Rectal smooth muscle tissue (tissue), 1 donor: ENCODE results near the gene TM4SF5.

Experiments used
- H3K27ac ChIP-seq: one replicate; pipeline ENCODE4 v1.7.0; 2013; ENCODE audit warnings: low read depth, low read length, inconsistent platforms
- H3K27me3 ChIP-seq: one replicate; pipeline ENCODE4 v1.7.0; 2013; ENCODE audit warnings: low read length; ENCODE audit not compliant: control insufficient read depth, insufficient read depth
- H3K36me3 ChIP-seq: one replicate; pipeline ENCODE4 v1.7.0; 2013; ENCODE audit warnings: low read length; ENCODE audit not compliant: control insufficient read depth, insufficient read depth
- H3K4me1 ChIP-seq: one replicate; pipeline ENCODE4 v1.7.0; 2013; ENCODE audit warnings: low read length; ENCODE audit not compliant: control insufficient read depth, insufficient read depth
- H3K4me3 ChIP-seq: one replicate; pipeline ENCODE4 v1.7.0; 2013; ENCODE audit warnings: low read length
- H3K9ac ChIP-seq: one replicate; pipeline ENCODE4 v1.7.0; 2013; ENCODE audit warnings: low read length

TM4SF5 gene

GRCh38 chr17:4771519-4772234, at the start of gene TM4SF5:
Gene TM4SF5, plus strand, starts transcription at chr17:4771886. Its CDS starts 37 bp downstream, at chr17:4771923.
- Histone ChIP-seq H3K9ac (no peak within 1 kb of the TSS), H3K36me3 (no peaks in the 10 kb centered on the region), H3K4me3 (no peak within 1 kb of the TSS), H3K4me1 (no peaks in the 10 kb centered on the region), H3K27ac (no peak within 1 kb of the TSS), H3K27me3 (no peaks in the 10 kb centered on the region)

GRCh38 chr17:4722678-4723240, 48.9 kb upstream of the TM4SF5 start:
- Histone ChIP-seq H3K27ac (no peak overlapping the region), H3K27me3 (no peaks in the 10 kb centered on the region), H3K4me3 (no peak overlapping the region), H3K4me1 (no peaks in the 10 kb centered on the region), H3K9ac (no peak overlapping the region), H3K36me3 (peaks cover 4% of the 10 kb centered on the region)

GRCh38 chr17:4724650-4725049, 47.0 kb upstream of the TM4SF5 start:
- no peak overlapping the region for H3K9ac ChIP-seq
- H3K27ac ChIP-seq = no peak overlapping the region
- H3K4me1 ChIP-seq = no peaks in the 10 kb centered on the region
- H3K4me3 ChIP-seq = no peak overlapping the region
- peaks cover 3% of the 10 kb centered on the region for H3K36me3 ChIP-seq
- no peaks in the 10 kb centered on the region for H3K27me3 ChIP-seq

DNA sequence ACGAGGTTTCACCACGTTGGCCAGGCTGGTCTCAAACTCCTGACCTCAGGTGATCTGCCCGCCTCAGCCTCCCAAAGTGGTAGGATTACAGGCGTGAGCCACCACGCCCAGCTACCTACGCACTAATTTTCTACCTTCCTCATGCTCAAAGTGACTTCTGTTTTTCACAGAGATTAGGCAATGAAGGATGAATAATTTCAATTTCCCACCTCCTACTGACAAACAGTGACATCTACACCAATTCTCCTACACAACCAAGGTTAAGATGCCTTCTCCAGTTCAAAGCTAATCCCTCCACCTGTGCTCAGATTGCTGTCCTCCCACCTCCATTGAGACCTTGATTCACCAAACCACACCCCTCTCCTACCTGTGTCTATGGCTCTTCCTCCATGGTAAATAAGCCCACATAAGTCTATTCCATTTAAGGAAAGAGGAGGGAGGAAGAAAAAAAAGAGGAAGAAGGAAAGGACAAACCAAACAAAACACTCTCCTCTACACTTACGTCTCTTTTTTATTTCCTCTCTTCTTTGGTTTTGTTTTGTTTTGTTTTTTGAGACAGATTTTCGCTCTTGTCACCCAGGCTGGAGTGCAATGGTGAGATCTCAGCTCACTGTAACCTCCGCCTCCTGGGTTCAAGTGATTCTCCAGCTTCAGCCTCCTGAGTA, 45.9 kb upstream of the TM4SF5 start:
- Histone ChIP-seq H3K27me3 (no peaks in the 10 kb centered on the region), H3K4me1 (no peaks in the 10 kb centered on the region), H3K4me3 (no peak overlapping the region), H3K36me3 (no peaks in the 10 kb centered on the region), H3K9ac (no peak overlapping the region), H3K27ac (no peak overlapping the region)

GRCh38 chr17:4728124-4728523, 43.6 kb upstream of the TM4SF5 start:
- no peak overlapping the region for H3K9ac ChIP-seq
- no peaks in the 10 kb centered on the region for H3K27me3 ChIP-seq
- no peaks in the 10 kb centered on the region for H3K36me3 ChIP-seq
- no peaks in the 10 kb centered on the region for H3K4me1 ChIP-seq
- no peak overlapping the region for H3K27ac ChIP-seq
- H3K4me3 ChIP-seq = no peak overlapping the region

DNA sequence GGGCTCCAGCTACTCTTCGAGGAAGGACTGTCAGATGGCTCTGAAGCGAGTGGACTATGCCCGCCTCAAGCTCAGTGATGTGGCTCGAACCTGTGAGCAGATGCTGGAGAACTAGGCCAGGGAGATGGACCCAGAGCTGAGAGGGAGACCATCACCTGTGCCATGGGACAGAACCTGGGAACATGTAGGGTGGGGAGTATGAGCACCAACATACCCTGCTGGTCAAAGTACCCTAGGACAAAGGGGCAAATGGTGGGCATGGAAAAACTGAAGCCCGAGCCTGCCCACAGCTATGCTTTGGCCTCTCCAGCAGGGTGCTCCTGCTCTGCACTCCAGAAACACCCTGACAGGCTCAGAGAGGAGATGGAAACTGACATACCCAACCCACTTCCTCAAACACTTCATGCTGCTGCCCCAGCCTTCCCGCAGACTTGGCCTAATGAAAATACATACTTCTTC, 38.6 kb upstream of the TM4SF5 start:
- H3K4me1 ChIP-seq = no peaks in the 10 kb centered on the region
- H3K9ac ChIP-seq = no peak overlapping the region
- H3K4me3 ChIP-seq = no peak overlapping the region
- H3K36me3 ChIP-seq = peaks cover 3% of the 10 kb centered on the region
- H3K27ac ChIP-seq = no peak overlapping the region
- H3K27me3 ChIP-seq = no peaks in the 10 kb centered on the region

GRCh38 chr17:4734857-4735475, 36.7 kb upstream of the TM4SF5 start:
- no peak overlapping the region for H3K27ac ChIP-seq
- no peak overlapping the region for H3K9ac ChIP-seq
- H3K27me3 ChIP-seq = no peaks in the 10 kb centered on the region
- no peak overlapping the region for H3K4me3 ChIP-seq
- peaks cover 5% of the 10 kb centered on the region for H3K4me1 ChIP-seq
- H3K36me3 ChIP-seq = peaks cover 3% of the 10 kb centered on the region

DNA sequence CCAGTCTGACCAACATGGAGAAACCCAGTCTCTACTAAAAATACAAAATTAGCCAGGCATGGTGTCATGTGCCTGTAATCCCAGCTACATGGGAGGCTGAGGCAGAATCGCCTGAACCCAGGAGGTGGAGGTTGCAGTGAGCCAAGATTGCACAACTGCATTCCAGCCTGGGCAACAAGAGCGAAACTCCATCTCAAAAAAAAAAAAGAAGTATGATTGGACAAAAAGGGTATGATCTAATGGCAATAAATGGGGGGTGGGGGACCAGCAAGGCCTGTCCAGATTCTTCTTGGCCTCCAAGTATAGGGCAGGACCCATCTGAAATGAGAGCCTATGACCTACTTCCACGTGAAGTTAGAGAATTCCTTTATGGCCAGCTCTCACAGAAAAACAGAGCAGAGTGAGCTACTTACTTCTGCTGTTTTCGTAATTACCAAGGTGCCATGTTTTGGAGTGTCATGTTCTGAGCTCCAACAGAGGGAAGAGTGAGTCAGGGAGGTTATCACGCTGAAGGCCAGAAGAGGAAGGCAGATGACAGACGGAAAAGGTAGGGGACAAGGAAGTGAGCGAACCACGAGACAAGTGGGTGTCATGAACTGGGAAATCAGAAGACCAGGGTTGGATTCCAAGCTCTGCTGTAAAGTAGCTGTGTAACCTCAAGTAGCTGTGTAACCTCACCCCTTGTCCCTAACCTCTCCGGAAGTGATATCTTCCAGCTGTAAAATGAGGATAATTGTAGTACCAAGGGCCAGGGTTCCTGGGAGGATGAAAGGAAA, 35.6 kb upstream of the TM4SF5 start:
- Histone ChIP-seq H3K4me1 (peaks cover 5% of the 10 kb centered on the region), H3K27me3 (no peaks in the 10 kb centered on the region), H3K4me3 (no peak overlapping the region), H3K36me3 (peaks cover 3% of the 10 kb centered on the region), H3K27ac (no peak overlapping the region), H3K9ac (no peak overlapping the region)

GRCh38 chr17:4738136-4739121, 33.3 kb upstream of the TM4SF5 start:
- Histone ChIP-seq H3K4me1 (peaks cover 5% of the 10 kb centered on the region), H3K4me3 (peak overlapping the region; percentile 86), H3K27ac (no peak overlapping the region), H3K36me3 (peaks cover 3% of the 10 kb centered on the region), H3K9ac (no peak overlapping the region), H3K27me3 (no peaks in the 10 kb centered on the region)

DNA sequence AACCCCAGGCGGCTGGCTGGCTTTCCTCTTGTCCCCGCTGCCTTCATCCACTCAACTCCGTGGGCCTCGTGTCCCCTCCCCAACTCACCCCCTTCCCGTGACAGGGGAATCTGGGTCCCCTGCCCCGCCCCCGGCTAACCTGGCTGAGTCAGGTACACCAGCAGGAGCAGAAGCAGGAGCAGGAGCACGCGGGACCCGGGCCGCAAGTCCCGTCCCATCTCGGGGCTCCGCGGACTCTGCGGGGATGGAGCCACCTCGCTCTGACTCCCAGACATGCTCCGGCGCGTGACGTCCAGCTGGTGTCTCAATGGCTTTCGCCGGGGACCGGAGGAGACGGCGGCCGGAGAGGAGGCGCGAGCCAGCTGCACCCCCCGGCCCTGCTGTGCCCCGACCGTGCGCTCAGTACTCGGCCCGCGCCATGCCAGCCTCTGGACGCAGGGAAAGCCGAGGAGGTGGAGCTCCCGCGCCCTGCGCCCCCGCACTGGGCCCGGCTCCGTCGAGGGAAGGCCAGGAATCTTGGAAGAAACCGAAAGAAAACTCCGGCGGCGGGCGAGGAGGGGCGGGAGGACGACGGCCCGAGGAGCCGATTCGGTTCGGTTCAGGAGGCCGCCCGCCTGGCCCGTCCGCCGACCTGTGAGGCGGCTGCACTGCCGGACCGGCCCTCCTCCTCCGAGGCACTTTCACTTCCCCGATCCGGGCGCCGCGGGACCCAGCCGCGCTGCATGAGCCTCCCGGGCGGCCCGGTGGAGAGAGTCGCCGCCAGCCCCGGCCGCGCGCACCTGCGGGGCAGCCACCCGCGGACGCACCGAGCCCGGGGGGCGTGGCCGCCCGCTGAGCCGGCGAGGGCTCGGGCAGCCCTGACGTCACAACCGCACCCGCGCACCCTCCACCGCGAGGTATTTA, 32.3 kb upstream of the TM4SF5 start, which contains the start of the genes CXCL16 and ZMYND15:
Gene CXCL16, minus strand, starts transcription at position 807 of the 903 bp plus-strand sequence. Its CDS starts 589 bp downstream, at position 218.
Gene ZMYND15, plus strand, starts transcription at position 712 of the 903 bp plus-strand sequence. CDS start 716 bp downstream, outside the sequence.
- peaks cover 5% of the 10 kb centered on the region for H3K4me1 ChIP-seq
- H3K36me3 ChIP-seq = peaks cover 3% of the 10 kb centered on the region
- H3K9ac ChIP-seq = peak within 1 kb of the TSS; percentile 42
- peak within 1 kb of the TSS; percentile 17 for H3K27ac ChIP-seq
- H3K27me3 ChIP-seq = no peaks in the 10 kb centered on the region
- peak within 1 kb of the TSS; percentile 86 for H3K4me3 ChIP-seq
